GM23248 (cell line): ENCODE results near the gene CLCF1. TPM values are rescaled to one million over a fixed set of nuclear protein-coding genes. Genes with fewer than 3 reads are reported as not detected.

ENCODE experiments used
- DNase-seq: peaks from one replicate; pipeline ENCODE4 v3.0.0-alpha.2; 2015
- H2AFZ ChIP-seq: fragments of 200-600 bp; sonication (generic); 2 replicates; pipeline ENCODE4 v1.6.1; 2016; ENCODE audit warnings: antibody characterized with exemption
- H3F3A ChIP-seq: fragments of 200-600 bp; sonication (generic); 2 replicates; pipeline ENCODE4 v1.6.1; 2016; ENCODE audit warnings: mild to moderate bottlenecking, antibody characterized with exemption, mixed run types; ENCODE audit not compliant: insufficient read depth
- H3K27ac ChIP-seq: fragments of 200-600 bp; sonication (generic); 2 replicates; pipeline ENCODE4 v1.5.1; 2016; ENCODE audit warnings: mild to moderate bottlenecking
- H3K27me3 ChIP-seq: fragments of 200-600 bp; sonication (generic); replicated peaks from 2 replicates; pipeline ENCODE4 v1.6.1; 2016; ENCODE audit warnings: mild to moderate bottlenecking; ENCODE audit not compliant: insufficient read depth
- H3K36me3 ChIP-seq: fragments of 200-600 bp; sonication (generic); 2 replicates; pipeline ENCODE4 v1.6.1; 2016; ENCODE audit warnings: low read depth, mild to moderate bottlenecking
- H3K4me1 ChIP-seq: fragments of 200-600 bp; sonication (generic); 2 replicates; pipeline ENCODE4 v1.6.1; 2016; ENCODE audit warnings: mild to moderate bottlenecking; ENCODE audit not compliant: insufficient read depth
- H3K4me2 ChIP-seq: fragments of 200-600 bp; sonication (generic); one replicate; pipeline ENCODE4 v1.6.1; 2016; ENCODE audit warnings: mild to moderate bottlenecking; ENCODE audit not compliant: unreplicated experiment
- H3K4me3 ChIP-seq: fragments of 200-600 bp; sonication (generic); 2 replicates; pipeline ENCODE4 v1.5.1; 2016; ENCODE audit warnings: mild to moderate bottlenecking
- H3K79me2 ChIP-seq: fragments of 200-600 bp; sonication (generic); 2 replicates; pipeline ENCODE4 v1.6.1; 2016; ENCODE audit warnings: mild to moderate bottlenecking; ENCODE audit not compliant: insufficient read depth
- H3K9ac ChIP-seq: fragments of 200-600 bp; sonication (generic); 2 replicates; pipeline ENCODE4 v1.6.1; 2016; ENCODE audit warnings: mild to moderate bottlenecking
- H3K9me2 ChIP-seq: fragments of 200-600 bp; sonication (generic); 2 replicates; pipeline ENCODE4 v1.6.1; 2016; ENCODE audit warnings: mixed run types, mild to moderate bottlenecking, moderate library complexity; ENCODE audit not compliant: insufficient read depth
- H3K9me3 ChIP-seq: fragments of 200-600 bp; sonication (generic); one replicate; pipeline ENCODE4 v1.6.1; 2017; ENCODE audit warnings: low read depth
- H4K20me1 ChIP-seq: fragments of 200-600 bp; sonication (generic); 2 replicates; pipeline ENCODE4 v1.6.0; 2016; ENCODE audit not compliant: insufficient read depth
- EZH2 ChIP-seq: fragments of 200-600 bp; sonication (generic); IDR thresholded peaks from 2 replicates; pipeline ENCODE4 v1.6.1; 2018; ENCODE audit warnings: antibody characterized with exemption, mild to moderate bottlenecking; ENCODE audit not compliant: insufficient read depth, poor library complexity, severe bottlenecking
- EZH2phosphoT487 ChIP-seq: fragments of 200-600 bp; sonication (generic); IDR thresholded peaks from 2 replicates; pipeline ENCODE4 v1.6.1; 2018; ENCODE audit warnings: antibody characterized with exemption, moderate library complexity, mild to moderate bottlenecking, low read depth; ENCODE audit not compliant: insufficient read depth
- WGBS, 2 experiments: methylation state at CpG; one replicate each; pipeline ENCODE4 v1.1.6; 2015 to 2017; ENCODE audit warnings: low lambda C conversion rate in 2 of 2, low coverage in 1 of 2; ENCODE audit errors: missing lambda C conversion rate in 2 of 2; 5-methylcytosine and 5-hydroxymethylcytosine counted together
- in situ Hi-C: fragments of 300-500 bp; cut with MboI; formaldehyde crosslinking; loops from 2 replicates; pipeline ENCODE4 v1.15.0; 2020
- polyA plus RNA-seq: library from polyadenylated mRNA; unstranded; fragments of >200 nt; fragmentation: Nextera tagmentation; extraction: Ambion mirVana; gene quantifications from 2 replicates; pipeline ENCODE4 v1.2.1, GENCODE V29; 2016
- total RNA-seq: library from RNA; depleted of rRNA; stranded (reverse); fragments of >200 nt; shearing (Covaris generic); gene quantifications from 2 replicates; pipeline ENCODE4 v1.2.3, GENCODE V29; 2014; rRNA removed

The CLCF1 gene
- total RNA-seq (33.0 and 39.1 TPM in 2 replicates), polyA plus RNA-seq (20.0 and 21.1 TPM in 2 replicates)

DNA sequence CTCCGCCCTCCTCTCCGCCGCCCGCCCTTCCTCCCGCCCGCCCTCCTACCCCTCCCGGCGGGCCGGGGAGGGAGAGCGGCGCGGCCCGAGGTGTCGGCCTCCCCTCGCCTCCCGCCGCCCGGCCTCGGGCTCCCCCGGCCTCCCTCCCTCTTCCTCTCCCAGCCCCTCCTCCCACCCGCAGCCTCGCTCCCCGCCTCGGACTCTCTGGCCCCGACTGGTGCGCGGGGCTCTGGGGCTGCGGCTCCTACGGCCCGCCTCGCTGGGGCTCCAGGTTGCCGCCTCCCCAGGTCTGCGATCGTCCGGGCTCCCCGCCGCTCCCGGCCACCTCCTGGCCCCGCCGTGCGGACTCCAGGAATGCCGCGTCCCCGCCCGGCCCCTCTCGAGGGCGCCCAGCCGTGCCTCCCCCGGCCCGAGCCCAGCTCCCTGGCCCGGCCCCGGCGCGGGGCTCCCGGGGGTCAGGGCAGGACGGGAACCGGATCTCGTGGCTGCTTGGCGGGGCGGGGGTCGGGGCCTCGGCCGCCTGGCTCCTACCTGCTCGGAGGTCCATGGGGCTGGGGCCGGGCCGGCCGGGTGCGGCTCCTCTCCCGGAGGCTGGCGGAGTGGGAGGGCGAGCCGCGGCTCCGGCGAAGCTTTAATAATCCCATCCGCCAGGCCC, at the start of gene CLCF1:
TSS of gene CLCF1 (minus strand) at position 606 of the 655 bp plus-strand sequence. CDS start at position 547, 59 bp downstream.
- no peak within 1 kb of the TSS for H2AFZ ChIP-seq
- H3K9me2 ChIP-seq: no peaks in the 10 kb centered on the region
- H4K20me1 ChIP-seq: peaks cover 14% of the 10 kb centered on the region
- H3K4me3 ChIP-seq: peak within 1 kb of the TSS; percentile 81
- peak; percentile 75 for DNase-seq
- peaks cover 48% of the 10 kb centered on the region for H3K4me1 ChIP-seq
- H3K27me3 ChIP-seq: no peaks in the 10 kb centered on the region
- no peak for TF ChIP-seq EZH2
- TF ChIP-seq EZH2phosphoT487: no peak
- H3K9ac ChIP-seq: peak within 1 kb of the TSS; percentile 100
- H3K36me3 ChIP-seq: 0 out of 2 replicates have a peak, but pooled peaks cover 5% of the 10 kb centered on the region
- H3F3A ChIP-seq: peaks cover 16% of the 10 kb centered on the region; the same call in 1 of the 2 replicates
- in situ Hi-C loops: no loop called here
- peak within 1 kb of the TSS; percentile 98 for H3K27ac ChIP-seq
- H3K9me3 ChIP-seq: no peaks in the 10 kb centered on the region
- 1 to 2% methylated on average over 23 to 61 of the region's 76 CpGs for WGBS, 2 experiments
- H3K4me2 ChIP-seq: peak within 1 kb of the TSS; percentile 79
- peaks cover 47% of the 10 kb centered on the region for H3K79me2 ChIP-seq

GRCh38 chr11:67422891-67423290, 49.5 kb upstream of the CLCF1 start:
- H4K20me1 ChIP-seq: no peaks in the 10 kb centered on the region
- no peaks in the 10 kb centered on the region for H3K36me3 ChIP-seq
- in situ Hi-C loops: no loop called here
- no peaks in the 10 kb centered on the region for H3F3A ChIP-seq
- H3K4me2 ChIP-seq: no peak overlapping the region
- no peak overlapping the region for H3K4me3 ChIP-seq
- TF ChIP-seq EZH2 (no peak), EZH2phosphoT487 (no peak)
- H3K79me2 ChIP-seq: no peaks in the 10 kb centered on the region
- WGBS, 2 experiments: 68% methylated on average over 5 to 6 of the region's 6 CpGs
- DNase-seq: no peak
- no peaks in the 10 kb centered on the region for H3K9me2 ChIP-seq
- no peak overlapping the region for H3K9ac ChIP-seq
- H2AFZ ChIP-seq: no peak overlapping the region
- no peak overlapping the region for H3K27ac ChIP-seq
- no peaks in the 10 kb centered on the region for H3K27me3 ChIP-seq
- no peaks in the 10 kb centered on the region for H3K9me3 ChIP-seq
- no peaks in the 10 kb centered on the region; the same call in 1 of the 2 replicates for H3K4me1 ChIP-seq

DNA sequence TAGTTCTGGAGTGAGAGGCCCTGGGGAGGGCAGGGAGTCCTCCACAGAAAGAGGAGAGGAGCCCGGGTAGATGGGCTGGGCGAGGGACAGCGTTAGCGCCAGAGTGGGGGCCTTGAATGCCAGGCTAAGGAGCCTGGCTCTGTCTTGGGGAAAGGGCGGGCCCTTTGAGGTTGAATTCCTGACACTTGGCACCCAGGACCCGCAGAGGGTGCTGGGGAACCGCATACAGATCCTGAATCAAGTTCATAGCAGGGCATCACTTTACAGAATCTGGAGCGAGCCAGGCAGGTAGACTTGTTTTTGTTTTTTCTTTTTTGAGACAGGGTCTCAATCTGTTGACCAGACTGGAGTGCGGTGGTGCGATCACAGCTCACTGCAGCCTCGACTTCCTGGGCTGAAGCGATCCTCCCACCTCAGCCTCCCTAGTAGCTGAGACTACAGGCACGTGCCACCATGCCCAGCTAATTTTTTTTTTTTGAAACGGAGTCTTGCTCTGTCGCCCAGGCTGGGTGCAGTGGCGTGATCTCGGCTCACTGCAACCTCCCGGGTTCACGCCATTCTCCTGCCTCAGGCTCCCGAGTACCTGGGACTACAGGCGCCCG, 48.1 kb upstream of the CLCF1 start:
- Histone ChIP-seq H3K4me3 (peak overlapping the region; percentile 78; the same call in 1 of the 2 replicates), H3K79me2 (no peaks in the 10 kb centered on the region), H3K27ac (no peak overlapping the region), H3F3A (no peaks in the 10 kb centered on the region), H2AFZ (peak overlapping the region; percentile 60), H3K9me3 (no peaks in the 10 kb centered on the region), H3K4me2 (no peak overlapping the region), H3K4me1 (no peaks in the 10 kb centered on the region), H3K9ac (no peak overlapping the region), H3K36me3 (no peaks in the 10 kb centered on the region), H3K27me3 (no peaks in the 10 kb centered on the region), H4K20me1 (no peaks in the 10 kb centered on the region), H3K9me2 (no peaks in the 10 kb centered on the region)
- TF ChIP-seq EZH2 (no peak), EZH2phosphoT487 (no peak)
- 51 to 52% methylated on average over 22 of the region's 22 CpGs for WGBS, 2 experiments
- DNase-seq: no peak
- in situ Hi-C loops: no loop called here

- H3K9ac ChIP-seq: peak overlapping the region; percentile 75
- H2AFZ ChIP-seq: peak overlapping the region; percentile 78
- 1% methylated on average over 42 to 48 of the region's 97 CpGs for WGBS, 2 experiments
- H3K27ac ChIP-seq: peak overlapping the region; percentile 36; the same call in 1 of the 2 replicates
- peak overlapping the region; percentile 78 for H3K4me3 ChIP-seq
- H3K4me2 ChIP-seq: peak overlapping the region; percentile 77
- peak; percentile 95 for DNase-seq
- no peak for TF ChIP-seq EZH2phosphoT487
- no peak for TF ChIP-seq EZH2
- no peaks in the 10 kb centered on the region for H3K9me2 ChIP-seq
- no peaks in the 10 kb centered on the region for H3K4me1 ChIP-seq
- no peaks in the 10 kb centered on the region for H3K36me3 ChIP-seq
- H3F3A ChIP-seq: no peaks in the 10 kb centered on the region
- no peaks in the 10 kb centered on the region for H3K27me3 ChIP-seq
- no peaks in the 10 kb centered on the region for H3K9me3 ChIP-seq
- H4K20me1 ChIP-seq: no peaks in the 10 kb centered on the region
- H3K79me2 ChIP-seq: no peaks in the 10 kb centered on the region
- in situ Hi-C loops: no loop called here
Measured at GRCh38 chr11:67420646-67421429, 47.4 kb upstream of the CLCF1 start.
